CD4-positive, alpha-beta T cell (primary cell): Measurements from ENCODE around the gene CARS1. TPM values are rescaled to one million over a fixed set of nuclear protein-coding genes. Genes with fewer than 3 reads are reported as not detected.
A peak's percentile ranks its signal among the peaks of the same experiment; 100 is the strongest.

Source experiments
- ATAC-seq: fragments of 200-7000 bp; cut with Tn5 transposase; one replicate; pipeline ENCODE4 v1.10.0; 2022; ENCODE audit warnings: mild to moderate bottlenecking; ENCODE audit not compliant: poor library complexity
- CTCF ChIA-PET: fragments of 350-600 bp; sonication (Branson Sonifier 250); formaldehyde crosslinking; loops from one replicate; lab custom pipeline; 2021; ENCODE audit warnings: antibody characterized with exemption, inconsistent platforms; lab: Charles Lee
- POLR2A ChIA-PET: fragments of 350-600 bp; sonication (Branson Sonifier 250); formaldehyde crosslinking; loops from one replicate; lab custom pipeline; 2021; ENCODE audit warnings: antibody characterized with exemption, inconsistent platforms; lab: Charles Lee
- DNase-seq, 14 experiments: peaks; one replicate each; pipeline ENCODE4 v3.0.0-alpha.2; 2013 to 2020; ENCODE audit warnings: mixed read lengths in 2 of 14
- H3K27ac ChIP-seq, 2 donors: one replicate each; pipeline versions ENCODE4 v1.5.1 to v1.7.0; 2013; ENCODE audit warnings: low read length in 2 of 2, low read depth in 1 of 2, mild to moderate bottlenecking in 1 of 2
- H3K27me3 ChIP-seq, 2 experiments: 1 replicate in 1 of 2; 2 replicates in 1 of 2; pipeline versions ENCODE4 v1.6.1 to v1.7.0; 2013; ENCODE audit warnings: low read length in 2 of 2, control low read depth in 1 of 2, mild to moderate bottlenecking in 1 of 2, moderate library complexity in 1 of 2; ENCODE audit not compliant: insufficient read depth in 2 of 2, control insufficient read depth in 1 of 2
- H3K36me3 ChIP-seq: one replicate; pipeline ENCODE4 v1.6.1; 2013; ENCODE audit warnings: low read length, control low read depth; ENCODE audit not compliant: insufficient read depth
- H3K4me1 ChIP-seq: one replicate; pipeline ENCODE4 v1.6.1; 2013; ENCODE audit warnings: low read length, control low read depth; ENCODE audit not compliant: insufficient read depth
- H3K4me3 ChIP-seq: one replicate; pipeline ENCODE4 v1.5.1; 2013; ENCODE audit warnings: mild to moderate bottlenecking, low read length, moderate library complexity
- H3K9me3 ChIP-seq, 2 experiments: 1 replicate in 1 of 2; 2 replicates in 1 of 2; pipeline versions ENCODE4 v1.6.1 to v1.7.0; 2013; ENCODE audit warnings: low read length in 2 of 2, mild to moderate bottlenecking in 2 of 2, control low read depth in 1 of 2, moderate library complexity in 1 of 2; ENCODE audit not compliant: control insufficient read depth in 1 of 2, insufficient read depth in 1 of 2
- H3K27ac Mint-ChIP-seq: one replicate; pipeline ENCODE4 v1.8.0; 2020; ENCODE audit warnings: mixed read lengths
- H3K27me3 Mint-ChIP-seq: one replicate; pipeline ENCODE4 v1.8.0; 2021; ENCODE audit warnings: mixed read lengths
- H3K36me3 Mint-ChIP-seq: one replicate; pipeline ENCODE4 v1.8.0; 2021; ENCODE audit warnings: low read depth, mixed read lengths
- H3K4me1 Mint-ChIP-seq: one replicate; pipeline ENCODE4 v1.8.0; 2021; ENCODE audit warnings: low read depth, mixed read lengths
- H3K4me3 Mint-ChIP-seq: one replicate; pipeline ENCODE4 v1.8.0; 2020; ENCODE audit warnings: mild to moderate bottlenecking, mixed read lengths
- H3K9me3 Mint-ChIP-seq: one replicate; pipeline ENCODE4 v1.8.0; 2020; ENCODE audit warnings: mixed read lengths
- intact Hi-C, 2 experiments: fragments of 100-400 bp; cut with DNase I in 1 of 2; cut with micrococcal nuclease in 1 of 2; formaldehyde crosslinking; loops; one replicate each; pipeline versions ENCODE4 v1.15.1 to v1.9.0; 2023 to 2025; cut with DNase I, micrococcal nuclease
- total RNA-seq, 174 experiments: library from RNA in 2 of 174; stranded (reverse) in 2 of 174; gene quantifications; one replicate each; pipeline ENCODE4 v1.2.3 and lab custom pipeline; 2021 to 2026
- TF ChIP-seq, protein P1 (sequence below): fragments of 200-600 bp; IDR thresholded peaks from one replicate; pipeline ENCODE4 v1.8.0; 2022; ENCODE audit warnings: antibody characterized with exemption, mild to moderate bottlenecking

CARS1 gene
- total RNA-seq, 2 experiments from 2014 or later = 24.1 to 25.2 TPM

DNA sequence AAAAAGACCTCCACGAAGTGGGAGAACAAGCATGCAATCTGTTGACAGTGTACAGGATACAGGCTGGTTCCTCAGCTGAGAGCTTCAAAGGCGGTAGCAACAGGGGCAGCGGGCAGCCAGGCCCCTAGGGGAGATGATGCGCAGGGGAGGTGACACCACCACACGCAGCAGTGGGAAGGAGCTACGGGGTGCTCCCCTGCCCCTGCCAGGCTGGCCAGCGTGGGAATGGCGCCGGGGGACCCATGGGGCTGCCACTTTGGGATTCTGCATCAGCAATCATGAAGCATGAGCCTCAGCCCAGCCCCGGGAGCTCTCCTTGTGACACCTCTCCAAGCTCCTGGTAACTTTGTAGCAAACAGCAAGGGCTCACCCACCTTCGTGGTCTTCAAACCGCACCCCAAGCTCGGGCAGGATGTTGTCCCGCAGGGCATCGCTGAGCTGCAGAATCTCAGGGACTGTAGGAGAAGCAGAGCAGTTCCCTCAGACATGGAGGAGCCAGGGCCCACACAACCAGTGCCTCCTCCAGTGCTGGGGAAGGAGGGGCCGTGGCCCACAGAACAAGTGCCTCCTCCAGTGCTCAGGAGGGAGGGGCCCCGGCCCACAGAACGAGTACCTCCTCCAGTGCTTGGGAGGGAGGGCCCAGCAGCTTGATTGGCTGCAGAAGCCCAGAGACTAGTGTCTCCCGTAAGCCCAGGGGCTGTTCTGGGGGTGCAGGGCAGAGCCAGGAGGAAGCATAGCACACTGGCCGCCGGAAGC is 50.5 kb downstream of the CARS1 start:
- no peaks in the 10 kb centered on the region for H3K9me3 ChIP-seq
- ATAC-seq (no peak), DNase-seq (peak in 1 of 14 experiments; percentile 44)
- peaks cover 77% of the 10 kb centered on the region for H3K36me3 Mint-ChIP-seq
- H3K27ac Mint-ChIP-seq = no peak overlapping the region
- no peaks in the 10 kb centered on the region for H3K27me3 Mint-ChIP-seq
- no peaks in the 10 kb centered on the region for H3K9me3 Mint-ChIP-seq
- H3K27me3 ChIP-seq = no peaks in the 10 kb centered on the region
- intact Hi-C loops = no loop called here
- CTCF ChIA-PET = interaction anchor here (0.9 kb wide), 1 partner anchor 14 kb away, joined by 3 read pairs; no protein-coding TSS in a partner anchor
- H3K4me3 Mint-ChIP-seq = no peak overlapping the region
- TF ChIP-seq, protein P1, sequence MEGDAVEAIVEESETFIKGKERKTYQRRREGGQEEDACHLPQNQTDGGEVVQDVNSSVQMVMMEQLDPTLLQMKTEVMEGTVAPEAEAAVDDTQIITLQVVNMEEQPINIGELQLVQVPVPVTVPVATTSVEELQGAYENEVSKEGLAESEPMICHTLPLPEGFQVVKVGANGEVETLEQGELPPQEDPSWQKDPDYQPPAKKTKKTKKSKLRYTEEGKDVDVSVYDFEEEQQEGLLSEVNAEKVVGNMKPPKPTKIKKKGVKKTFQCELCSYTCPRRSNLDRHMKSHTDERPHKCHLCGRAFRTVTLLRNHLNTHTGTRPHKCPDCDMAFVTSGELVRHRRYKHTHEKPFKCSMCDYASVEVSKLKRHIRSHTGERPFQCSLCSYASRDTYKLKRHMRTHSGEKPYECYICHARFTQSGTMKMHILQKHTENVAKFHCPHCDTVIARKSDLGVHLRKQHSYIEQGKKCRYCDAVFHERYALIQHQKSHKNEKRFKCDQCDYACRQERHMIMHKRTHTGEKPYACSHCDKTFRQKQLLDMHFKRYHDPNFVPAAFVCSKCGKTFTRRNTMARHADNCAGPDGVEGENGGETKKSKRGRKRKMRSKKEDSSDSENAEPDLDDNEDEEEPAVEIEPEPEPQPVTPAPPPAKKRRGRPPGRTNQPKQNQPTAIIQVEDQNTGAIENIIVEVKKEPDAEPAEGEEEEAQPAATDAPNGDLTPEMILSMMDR = no peak
- peaks cover 5% of the 10 kb centered on the region for H3K4me1 Mint-ChIP-seq
- H3K36me3 ChIP-seq = peaks cover 75% of the 10 kb centered on the region
- no peak overlapping the region for H3K4me3 ChIP-seq
- POLR2A ChIA-PET = no interaction called here
- peaks cover 17% of the 10 kb centered on the region for H3K4me1 ChIP-seq
- H3K27ac ChIP-seq = no peak overlapping the region

DNA sequence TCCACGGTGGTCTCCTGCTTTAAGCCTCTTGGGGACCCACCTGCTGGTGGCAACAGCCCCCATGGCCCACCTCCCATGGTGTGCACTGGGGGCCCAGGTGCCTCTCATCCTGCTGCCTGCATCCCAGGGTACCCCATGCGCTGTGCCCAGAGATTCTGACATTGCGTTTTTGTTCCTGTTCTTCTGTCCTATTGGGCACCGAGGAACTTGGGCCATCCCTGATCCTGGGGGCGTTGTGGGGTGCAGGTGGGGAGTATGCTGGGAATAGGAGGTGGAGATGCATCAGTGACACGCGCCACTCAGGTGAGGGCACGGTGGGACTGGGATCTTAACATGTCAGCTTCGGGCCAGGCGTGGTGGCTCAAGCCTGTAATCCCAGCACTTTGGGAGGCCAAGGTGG is 52.7 kb downstream of the CARS1 start:
- Mint-ChIP-seq H3K9me3 (no peaks in the 10 kb centered on the region), H3K4me3 (no peak overlapping the region), H3K4me1 (peaks cover 5% of the 10 kb centered on the region), H3K36me3 (peaks cover 75% of the 10 kb centered on the region), H3K27me3 (no peaks in the 10 kb centered on the region), H3K27ac (no peak overlapping the region)
- Histone ChIP-seq H3K4me1 (no peaks in the 10 kb centered on the region), H3K27ac (no peak overlapping the region), H3K27me3 (no peaks in the 10 kb centered on the region), H3K36me3 (peaks cover 76% of the 10 kb centered on the region), H3K4me3 (no peak overlapping the region), H3K9me3 (no peaks in the 10 kb centered on the region)
- intact Hi-C loops = no loop called here
- TF ChIP-seq, protein P1 = no peak
- CTCF ChIA-PET = no interaction called here
- DNase-seq (no peak), ATAC-seq (no peak)
- POLR2A ChIA-PET = interaction anchor here (1.0 kb wide), 1 partner anchor 11 kb away, joined by 3 read pairs; no protein-coding TSS in a partner anchor

DNA sequence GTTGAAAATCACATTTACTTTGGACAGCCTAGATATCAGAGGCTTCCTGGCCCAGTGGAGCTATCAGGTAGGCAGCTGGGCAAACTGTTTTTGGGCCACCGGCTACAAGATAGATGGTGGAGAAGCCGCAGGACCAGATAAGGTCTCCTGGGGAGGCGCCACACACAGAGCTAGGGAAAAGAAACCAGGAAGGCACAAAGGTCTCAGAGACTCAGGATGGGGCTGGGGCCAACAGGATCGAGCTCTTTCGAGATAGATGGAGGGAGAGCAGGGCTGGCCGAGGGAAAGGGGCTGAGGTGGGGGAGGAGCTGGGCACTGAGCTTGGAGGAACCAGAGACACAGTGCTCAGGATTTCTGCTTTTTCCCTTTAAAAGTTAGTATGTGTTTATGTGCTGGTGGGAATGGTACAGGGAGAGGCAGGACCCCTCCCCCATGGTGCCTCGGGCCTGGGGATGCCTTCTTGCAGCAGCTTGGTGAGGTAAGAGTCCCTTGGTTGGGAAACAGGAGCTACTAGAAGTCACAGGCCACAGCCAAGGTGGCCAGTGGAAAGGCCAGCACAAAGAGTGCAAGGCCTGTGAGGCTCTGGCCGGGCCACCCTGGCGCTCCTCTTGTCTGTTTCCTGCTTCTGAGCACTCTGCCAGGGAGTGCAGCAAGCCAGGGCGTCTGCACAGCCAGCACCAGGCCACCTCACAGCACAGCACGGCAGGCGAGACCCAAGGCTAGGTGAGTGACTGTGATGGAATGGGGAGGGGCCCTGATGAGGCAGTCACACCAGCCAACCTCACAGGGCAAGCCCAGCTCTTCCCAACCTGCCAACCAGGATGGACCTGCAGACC is 53.6 kb downstream of the CARS1 start:
- Histone ChIP-seq H3K27ac (no peak overlapping the region), H3K4me1 (no peaks in the 10 kb centered on the region), H3K36me3 (peaks cover 71% of the 10 kb centered on the region), H3K4me3 (no peak overlapping the region), H3K9me3 (no peaks in the 10 kb centered on the region), H3K27me3 (no peaks in the 10 kb centered on the region)
- H3K4me1 Mint-ChIP-seq = no peaks in the 10 kb centered on the region
- ATAC-seq (no peak), DNase-seq (no peak)
- intact Hi-C loops = no loop called here
- TF ChIP-seq, protein P1 = no peak
- no peak overlapping the region for H3K27ac Mint-ChIP-seq
- H3K36me3 Mint-ChIP-seq = peaks cover 67% of the 10 kb centered on the region
- no peaks in the 10 kb centered on the region for H3K9me3 Mint-ChIP-seq
- H3K4me3 Mint-ChIP-seq = no peak overlapping the region
- H3K27me3 Mint-ChIP-seq = no peaks in the 10 kb centered on the region
- POLR2A ChIA-PET = interaction anchor here (1.1 to 1.2 kb wide), 2 partner anchors 11 to 14 kb away, joined by 3 to 6 read pairs; no protein-coding TSS in a partner anchor
- CTCF ChIA-PET = no interaction called here
